Keratinocyte (primary cell): ENCODE data around the gene SCAMP1. TPM values are rescaled to one million over a fixed set of nuclear protein-coding genes. Genes with fewer than 3 reads are reported as not detected.
A peak's percentile ranks its signal among the peaks of the same experiment; 100 is the strongest.

Experiments
- DNase-seq: peaks from one replicate; pipeline ENCODE4 v3.0.0-alpha.2; 2011; ENCODE audit warnings: low read depth, missing footprints, low spot score
- FAIRE-seq: peaks from 2 replicates; lab custom pipeline; 2011; peaks lifted over from hg19 to GRCh38; lab: Jason Lieb, UNC
- H2AFZ ChIP-seq: 2 replicates; pipeline ENCODE4 v1.6.0; 2012; ENCODE audit warnings: low read length, control low read depth, inconsistent platforms; ENCODE audit not compliant: control insufficient read depth
- H3K27ac ChIP-seq: 2 replicates; pipeline ENCODE4 v1.5.1; 2011; ENCODE audit warnings: low read length; ENCODE audit not compliant: control insufficient read depth, insufficient read depth
- H3K27me3 ChIP-seq: 3 replicates; pipeline ENCODE4 v1.6.0; 2011; ENCODE audit warnings: low read length; ENCODE audit not compliant: control insufficient read depth, insufficient read depth; ENCODE audit errors: extremely low read depth
- H3K36me3 ChIP-seq, 2 experiments: 2 replicates in 1 of 2; 3 replicates in 1 of 2; pipeline ENCODE4 v1.5.1; 2011; ENCODE audit warnings: low read length in 2 of 2, mild to moderate bottlenecking in 1 of 2; ENCODE audit not compliant: control insufficient read depth in 2 of 2, insufficient read depth in 2 of 2; ENCODE audit errors: extremely low read depth in 1 of 2
- H3K4me1 ChIP-seq: 3 replicates; pipeline ENCODE4 v1.5.1; 2011; ENCODE audit warnings: low read length; ENCODE audit not compliant: control insufficient read depth, insufficient read depth; ENCODE audit errors: extremely low read depth
- H3K4me2 ChIP-seq: 3 replicates; pipeline ENCODE4 v1.6.0; 2011; ENCODE audit warnings: low read depth, low read length; ENCODE audit not compliant: control insufficient read depth, insufficient read depth; ENCODE audit errors: extremely low read depth
- H3K4me3 ChIP-seq, 3 experiments: fragments of 200-600 bp in 1 of 3; sonication (generic) in 1 of 3; 2 replicates in 2 of 3; 3 replicates in 1 of 3; pipeline ENCODE4 v1.5.1; 2011 to 2016; ENCODE audit warnings: low read length in 3 of 3, mild to moderate bottlenecking in 3 of 3, control low read depth in 2 of 3, inconsistent platforms in 1 of 3, low read depth in 1 of 3, mixed read lengths in 1 of 3, mixed run types in 1 of 3, moderate library complexity in 1 of 3; ENCODE audit not compliant: control insufficient read depth in 2 of 3, insufficient read depth in 2 of 3; ENCODE audit errors: extremely low read depth in 1 of 3
- H3K79me2 ChIP-seq: 2 replicates; pipeline ENCODE4 v1.6.0; 2012; ENCODE audit warnings: low read length; ENCODE audit not compliant: control insufficient read depth, insufficient read depth
- H3K9ac ChIP-seq: 3 replicates; pipeline ENCODE4 v1.6.0; 2011; ENCODE audit warnings: low read length; ENCODE audit not compliant: control insufficient read depth, insufficient read depth; ENCODE audit errors: extremely low read depth
- H3K9me1 ChIP-seq: 3 replicates; pipeline ENCODE4 v1.6.0; 2011; ENCODE audit warnings: low read length; ENCODE audit not compliant: control insufficient read depth, insufficient read depth; ENCODE audit errors: extremely low read depth
- H3K9me3 ChIP-seq: 2 replicates; pipeline ENCODE4 v1.5.1; 2012; ENCODE audit warnings: low read depth, low read length; ENCODE audit not compliant: control insufficient read depth
- H4K20me1 ChIP-seq: 3 replicates; pipeline ENCODE4 v1.6.0; 2011; ENCODE audit warnings: low read length; ENCODE audit not compliant: control insufficient read depth, insufficient read depth; ENCODE audit errors: extremely low read depth
- CTCF ChIP-seq, 3 experiments: IDR thresholded peaks in 1 of 3; conservative IDR thresholded peaks in 1 of 3; optimal IDR thresholded peaks in 1 of 3; 2 replicates in 2 of 3; 3 replicates in 1 of 3; pipeline versions ENCODE3 to v1.5.1; 2011; ENCODE audit warnings: low read length in 3 of 3, mild to moderate bottlenecking in 3 of 3, moderate library complexity in 2 of 3, control low read depth in 1 of 3, inconsistent platforms in 1 of 3; ENCODE audit not compliant: insufficient read depth in 2 of 3; ENCODE audit errors: extremely low read depth in 1 of 3
- EZH2 ChIP-seq: IDR thresholded peaks from one replicate; pipeline ENCODE4 v1.6.1; 2012; ENCODE audit warnings: inconsistent platforms, mild to moderate bottlenecking, low read length, moderate library complexity
- dilution Hi-C: fragments of 300-500 bp; cut with MboI; formaldehyde crosslinking; loops from one replicate; pipeline ENCODE4 v1.7.0; 2020; ENCODE audit warnings: low sequenced_read_pairs; ENCODE audit not compliant: extremely low pct_ligation_motif_present
- polyA plus RNA-seq, 5 experiments: library from polyadenylated mRNA; depleted of rRNA in 3 of 5; stranded (reverse) in 3 of 5; stranded (forward) in 1 of 5; unstranded in 1 of 5; fragments of >200 nt; gene quantifications; 1 replicate in 1 of 5; 2 replicates in 3 of 5; 3 replicates in 1 of 5; pipeline versions ENCODE4 v1.2.1 to v1.2.3, GENCODE V29; 2011 to 2012; ENCODE audit warnings: missing spikeins in 2 of 5, low read depth in 1 of 5, low replicate concordance in 1 of 5

The SCAMP1 gene
- polyA plus RNA-seq, 1 donor (not counting 4 experiments of a cell fraction or from before 2014, with no cell fraction given), result 36.6 TPM

- peak overlapping the region; percentile 96 for H3K9ac ChIP-seq
- dilution Hi-C loops, result no loop called here
- no peak for FAIRE-seq
- H4K20me1 ChIP-seq, result no peaks in the 10 kb centered on the region
- peak overlapping the region; percentile 89 to 97 (median 96) for H3K4me3 ChIP-seq
- peaks cover 41% of the 10 kb centered on the region for H3K79me2 ChIP-seq
- H3K9me3 ChIP-seq, result no peaks in the 10 kb centered on the region
- peak overlapping the region; percentile 97 for H2AFZ ChIP-seq
- H3K4me2 ChIP-seq, result peak overlapping the region; percentile 98
- H3K36me3 ChIP-seq, result peaks cover 2 to 6% of the 10 kb centered on the region in 2 experiments
- TF ChIP-seq CTCF (optimal IDR thresholded peaks at IDR 0.05 in 1 of 3, IDR thresholded peaks at IDR 0.05 in 1 of 3, conservative IDR thresholded peaks at IDR 0.05 in 1 of 3; ENCODE audit: extremely low read depth in 1 of 3, insufficient read depth in 2 of 3, low read length in 3 of 3), result no peak
- DNase-seq, result no peak
- H3K9me1 ChIP-seq, result no peaks in the 10 kb centered on the region
- peak overlapping the region; percentile 93 for H3K27ac ChIP-seq
- peaks cover 14% of the 10 kb centered on the region for H3K4me1 ChIP-seq
- H3K27me3 ChIP-seq, result no peaks in the 10 kb centered on the region
These were observed 1.2 kb downstream of the SCAMP1 start for GRCh38 chr5:78361631-78361993.

DNA sequence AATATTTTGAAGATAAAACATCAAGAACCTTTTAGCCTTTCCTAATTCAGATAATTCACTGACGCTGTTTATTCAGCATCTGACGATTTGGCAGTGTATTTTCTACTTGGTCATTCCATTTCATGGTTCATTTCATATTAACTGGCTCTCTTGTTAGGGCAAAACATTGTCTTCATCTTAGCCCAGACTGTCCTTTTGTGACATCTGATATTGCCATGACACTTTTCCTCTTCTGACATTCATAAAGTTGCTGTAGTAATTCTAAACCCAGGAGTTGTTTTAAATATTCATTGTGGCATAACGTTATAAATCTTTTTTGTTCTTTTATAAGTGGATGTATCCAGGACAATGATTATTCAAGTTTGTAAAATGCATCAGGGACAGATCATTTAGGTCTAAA lies 1.8 kb downstream of the SCAMP1 start:
- Histone ChIP-seq H3K9me1 (no peaks in the 10 kb centered on the region), H4K20me1 (no peaks in the 10 kb centered on the region), H3K79me2 (peaks cover 43% of the 10 kb centered on the region), H3K27ac (no peak overlapping the region), H3K4me1 (peaks cover 14% of the 10 kb centered on the region), H3K9ac (no peak overlapping the region), H3K4me2 (peak overlapping the region; percentile 98), H3K36me3 (peaks cover 0 to 6% of the 10 kb centered on the region in 2 experiments), H2AFZ (no peak overlapping the region), H3K27me3 (no peaks in the 10 kb centered on the region), H3K9me3 (no peaks in the 10 kb centered on the region), H3K4me3 (peak overlapping the region in 1 of 3 experiments; percentile 97)
- no peak for DNase-seq
- dilution Hi-C loops, result no loop called here
- no peak for FAIRE-seq
- TF ChIP-seq CTCF (optimal IDR thresholded peaks at IDR 0.05 in 1 of 3, IDR thresholded peaks at IDR 0.05 in 1 of 3, conservative IDR thresholded peaks at IDR 0.05 in 1 of 3; ENCODE audit: extremely low read depth in 1 of 3, insufficient read depth in 2 of 3, low read length in 3 of 3) (no peak), EZH2 (no peak)
